ENCODE results near the gene NSFL1C. TPM values are rescaled to one million over a fixed set of nuclear protein-coding genes. Genes with fewer than 3 reads are reported as not detected.

NSFL1C gene
- total RNA-seq, 1 experiment from 2014 or later = 151 TPM

- TF ChIP-seq CTCF (IDR thresholded peaks at IDR 0.05) = no peak
These were observed 50.8 kb downstream of the NSFL1C start (continued) for GRCh38 chr20:1415667-1416468.

- Histone ChIP-seq H3K27me3 (ENCODE audit: control insufficient read depth, insufficient read depth, low read length) (no peaks in the 10 kb centered on the region), H3K4me3 (ENCODE audit: low read depth in 2 of 2, low read length in 2 of 2) (peak overlapping the region; percentile 8 to 25; a peak in 2 of 4 replicates), H3K4me1 (ENCODE audit: control insufficient read depth, insufficient read depth, low read length) (peaks cover 44% of the 10 kb centered on the region), H3K9me3 (ENCODE audit: control insufficient read depth, insufficient read depth, low read depth, low read length) (peaks cover 32% of the 10 kb centered on the region; the same call in 1 of the 2 replicates), H3K27ac (ENCODE audit: low read length) (peak overlapping the region; percentile 100), H3K36me3 (ENCODE audit: control insufficient read depth, insufficient read depth, low read length) (no peaks in the 10 kb centered on the region)
- in situ Hi-C loops (cut with HindIII; ENCODE audit: low pct_unique_long_range_greater_than_20kb, low sequenced_read_pairs) (no loop called here), intact Hi-C loops (cut with micrococcal nuclease; ENCODE audit: unreplicated experiment) (no loop called here)
- TF ChIP-seq CTCF (IDR thresholded peaks at IDR 0.05) (no peak), REST (IDR thresholded peaks at IDR 0.05; ENCODE audit: insufficient read depth in 1 of 2, low read depth in 2 of 2, low read length in 1 of 2) (no peak), TCF7L2 (IDR thresholded peaks at IDR 0.05; ENCODE audit: low read depth, low read length) (peak; percentile 37; the same call in 1 of the 2 replicates), SIN3A (IDR thresholded peaks at IDR 0.05; ENCODE audit: borderline replicate concordance, insufficient read depth, low read depth, low read length) (no peak), POLR2AphosphoS5 (IDR thresholded peaks at IDR 0.05; ENCODE audit: low read depth, low read length) (peak; percentile 38; the same call in 1 of the 2 replicates)
- ChIA-PET CTCF (interaction anchor here (1.5 kb wide), 1 partner anchor 89 kb away, joined by 3 read pairs; no protein-coding TSS in a partner anchor), POLR2A (interaction anchor here (0.5 to 0.6 kb wide), 3 partner anchors 20 to 48 kb away, joined by 3 read pairs; no protein-coding TSS in a partner anchor)
- DNase-seq (ENCODE audit: low read depth, low spot score) = no peak
- no TSS peak for BruUV-seq (replicated peaks)
- ATAC-seq = peak; percentile 52
These were observed 51.7 kb downstream of the NSFL1C start for GRCh38 chr20:1414982-1415381.

GRCh38 chr20:1405801-1406200 lies 60.8 kb downstream of the NSFL1C start:
- BruUV-seq (replicated peaks) = no TSS peak
- intact Hi-C loops (cut with micrococcal nuclease; ENCODE audit: unreplicated experiment) (no loop called here), in situ Hi-C loops (cut with HindIII; ENCODE audit: low pct_unique_long_range_greater_than_20kb, low sequenced_read_pairs) (no loop called here)
- peak overlapping the region; percentile 80 for H3K27ac ChIP-seq (ENCODE audit: low read length)
- ATAC-seq = no peak
- no peak for DNase-seq (ENCODE audit: low read depth, low spot score)
- H3K36me3 ChIP-seq (ENCODE audit: control insufficient read depth, insufficient read depth, low read length) = no peaks in the 10 kb centered on the region
- ChIA-PET CTCF (no interaction called here), POLR2A (no interaction called here)
- no peaks in the 10 kb centered on the region for H3K27me3 ChIP-seq (ENCODE audit: control insufficient read depth, insufficient read depth, low read length)
- peaks cover 19% of the 10 kb centered on the region; the same call in 1 of the 2 replicates for H3K9me3 ChIP-seq (ENCODE audit: control insufficient read depth, insufficient read depth, low read depth, low read length)
- peaks cover 17% of the 10 kb centered on the region for H3K4me1 ChIP-seq (ENCODE audit: control insufficient read depth, insufficient read depth, low read length)
- no peak overlapping the region for H3K4me3 ChIP-seq (ENCODE audit: low read depth in 2 of 2, low read length in 2 of 2)
- TF ChIP-seq TCF7L2 (IDR thresholded peaks at IDR 0.05; ENCODE audit: low read depth, low read length) = no peak
- no peak for TF ChIP-seq SIN3A (IDR thresholded peaks at IDR 0.05; ENCODE audit: borderline replicate concordance, insufficient read depth, low read depth, low read length)
- no peak for TF ChIP-seq REST (IDR thresholded peaks at IDR 0.05; ENCODE audit: insufficient read depth in 1 of 2, low read depth in 2 of 2, low read length in 1 of 2)
- no peak for TF ChIP-seq POLR2AphosphoS5 (IDR thresholded peaks at IDR 0.05; ENCODE audit: low read depth, low read length)
- TF ChIP-seq CTCF (IDR thresholded peaks at IDR 0.05) = no peak

Measured in Panc1 (cell line).